GM19452 (cell line): ENCODE data around the gene LPIN1.
A peak's percentile ranks its signal among the peaks of the same experiment; 100 is the strongest.
"Not testable (repeated sequence)": the region's sequence is repeated elsewhere in the genome, so short reads cannot be mapped to it uniquely, and the experiment has no call there.

Experiments used
- ATAC-seq: cut with Tn5 transposase; IDR thresholded peaks from one replicate; pipeline ENCODE4 v1.9.1; 2021; ENCODE audit not compliant: unreplicated experiment

LPIN1 gene

GRCh38 chr2:11829324-11829946, 83.0 kb downstream of the LPIN1 start:
- peak; percentile 28 for ATAC-seq

GRCh38 chr2:11829947-11830707, 83.7 kb downstream of the LPIN1 start:
- peak; percentile 85 for ATAC-seq

DNA sequence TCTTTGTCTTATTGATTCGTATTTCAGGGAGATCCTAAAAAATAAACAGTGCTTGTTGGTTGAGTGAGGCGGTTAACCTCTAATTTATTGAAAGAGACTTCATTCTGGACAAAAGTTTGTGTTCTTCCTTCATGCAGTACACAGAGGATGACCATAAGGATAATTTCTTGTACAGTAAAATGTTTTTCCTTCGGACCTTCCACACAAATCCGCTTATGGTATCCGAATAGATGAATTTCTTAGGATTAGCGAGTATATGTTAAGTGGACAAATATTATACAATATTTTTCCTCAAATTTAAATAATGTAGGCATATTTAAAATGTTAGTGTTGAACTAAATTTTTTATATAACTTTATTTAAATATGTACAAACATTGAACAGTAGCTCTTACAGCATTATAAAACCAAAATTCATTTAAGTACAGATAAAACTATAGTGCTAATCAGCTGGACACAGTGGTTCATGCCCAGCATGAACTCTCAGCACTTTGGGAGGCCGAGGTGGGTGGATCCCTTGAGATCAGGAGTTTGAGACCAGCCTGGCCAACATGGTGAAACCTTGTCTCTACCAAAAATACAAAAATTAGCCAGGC, 84.4 kb downstream of the LPIN1 start:
- ATAC-seq, result no peak

DNA sequence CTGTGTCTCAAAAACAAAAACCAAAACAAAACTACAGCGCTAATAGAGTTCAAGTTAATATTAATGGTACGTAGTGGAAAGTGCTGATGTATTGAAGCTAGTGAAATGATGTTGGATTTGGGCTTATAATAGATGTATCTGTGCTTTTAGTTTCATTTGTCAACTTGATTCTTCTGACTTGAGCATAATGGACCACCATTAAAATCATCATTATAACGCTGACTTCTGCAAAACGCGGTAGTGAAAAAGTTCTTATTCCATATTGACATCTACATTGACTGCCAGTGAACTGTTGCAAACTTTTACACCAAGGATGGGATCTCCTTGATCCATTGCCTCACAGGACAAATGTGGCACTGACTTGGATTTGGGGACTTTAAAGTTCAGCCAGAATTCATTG, 85.0 kb downstream of the LPIN1 start:
- ATAC-seq, result no peak

DNA sequence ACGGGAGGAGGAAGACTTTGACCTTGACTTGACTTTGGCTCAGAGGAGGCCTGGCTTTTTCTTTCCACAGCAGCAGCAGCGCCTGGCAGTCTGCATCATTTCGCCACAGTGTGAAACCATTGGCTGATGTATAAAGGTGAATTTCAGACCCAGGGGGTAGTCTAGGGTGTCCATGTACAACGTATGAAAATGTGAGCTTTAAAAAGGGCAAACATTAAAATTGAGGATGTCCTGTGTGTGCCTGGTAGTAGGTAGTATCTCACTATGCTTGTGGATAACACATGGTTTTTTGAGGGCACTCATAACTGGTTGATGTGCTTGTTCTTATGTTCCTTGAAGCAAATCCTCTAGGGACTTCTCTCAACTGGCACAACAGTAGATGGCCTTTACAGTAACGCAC, 86.1 kb downstream of the LPIN1 start:
- ATAC-seq, result no peak

DNA sequence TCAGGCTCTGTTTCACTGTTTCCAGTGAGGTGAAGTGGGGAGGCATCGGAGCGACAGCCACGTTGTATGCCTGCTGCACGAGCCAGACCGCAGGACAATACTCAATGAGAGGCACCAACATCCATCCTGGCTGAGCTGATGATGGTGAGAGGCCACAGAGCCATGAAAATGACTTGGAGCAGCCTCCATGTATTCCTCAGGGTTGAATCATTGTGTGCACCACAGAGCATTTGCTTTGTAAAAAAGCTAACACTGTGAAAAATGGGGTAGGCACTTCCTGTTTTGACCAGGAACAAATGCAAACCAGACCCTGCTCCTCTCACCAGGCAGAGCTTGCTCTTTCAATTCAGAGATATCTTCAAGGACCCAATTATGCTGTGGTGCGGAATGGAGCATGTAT, 87.2 kb downstream of the LPIN1 start:
- no peak for ATAC-seq

DNA sequence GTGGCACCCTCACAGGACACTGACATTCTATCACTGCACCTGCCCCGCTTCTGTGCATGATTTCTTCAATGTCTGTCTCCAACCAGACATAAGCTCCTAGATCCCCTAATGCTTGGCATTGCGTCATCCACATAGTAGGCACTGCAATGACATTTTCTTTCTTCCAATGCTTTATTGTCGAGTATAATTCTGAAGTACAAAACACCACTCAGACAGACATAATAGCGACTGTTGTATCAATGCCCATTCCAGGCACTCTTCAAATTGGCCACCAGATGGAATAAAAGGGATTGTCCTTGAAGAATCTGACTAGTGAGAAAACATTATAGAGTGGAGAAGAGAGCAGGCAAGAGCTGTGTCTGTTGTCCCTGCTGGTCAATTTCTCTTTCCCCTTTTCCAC, 89.0 kb downstream of the LPIN1 start:
- ATAC-seq, result no peak

DNA sequence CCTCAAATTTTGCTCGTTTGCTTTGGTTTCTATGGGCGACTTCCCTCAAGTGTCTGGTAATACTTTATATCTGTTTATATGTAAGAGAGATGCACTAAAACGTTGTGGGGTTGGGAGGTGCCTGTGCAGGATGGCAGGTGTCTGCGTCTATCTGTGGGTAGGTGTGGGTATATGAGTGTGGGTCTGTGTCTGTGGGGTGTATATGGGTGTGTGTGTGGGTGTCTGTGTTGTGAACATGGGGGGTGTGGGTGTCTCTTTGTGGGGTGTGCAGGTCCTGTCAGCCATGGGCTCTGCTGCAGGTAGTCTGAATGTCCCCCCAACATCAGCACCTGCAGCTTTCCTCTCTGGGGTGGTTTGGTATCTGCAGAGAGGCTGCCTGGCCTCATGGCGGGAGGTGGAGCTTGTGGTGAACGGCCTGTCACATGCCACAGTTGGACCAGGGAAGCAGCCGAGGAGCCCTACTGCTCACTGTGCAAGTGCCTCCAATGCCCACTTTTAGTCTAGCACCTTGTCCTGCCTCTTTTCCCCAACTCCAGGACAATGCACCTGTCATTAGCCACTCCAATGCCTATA, 90.3 kb downstream of the LPIN1 start:
- no peak for ATAC-seq

DNA sequence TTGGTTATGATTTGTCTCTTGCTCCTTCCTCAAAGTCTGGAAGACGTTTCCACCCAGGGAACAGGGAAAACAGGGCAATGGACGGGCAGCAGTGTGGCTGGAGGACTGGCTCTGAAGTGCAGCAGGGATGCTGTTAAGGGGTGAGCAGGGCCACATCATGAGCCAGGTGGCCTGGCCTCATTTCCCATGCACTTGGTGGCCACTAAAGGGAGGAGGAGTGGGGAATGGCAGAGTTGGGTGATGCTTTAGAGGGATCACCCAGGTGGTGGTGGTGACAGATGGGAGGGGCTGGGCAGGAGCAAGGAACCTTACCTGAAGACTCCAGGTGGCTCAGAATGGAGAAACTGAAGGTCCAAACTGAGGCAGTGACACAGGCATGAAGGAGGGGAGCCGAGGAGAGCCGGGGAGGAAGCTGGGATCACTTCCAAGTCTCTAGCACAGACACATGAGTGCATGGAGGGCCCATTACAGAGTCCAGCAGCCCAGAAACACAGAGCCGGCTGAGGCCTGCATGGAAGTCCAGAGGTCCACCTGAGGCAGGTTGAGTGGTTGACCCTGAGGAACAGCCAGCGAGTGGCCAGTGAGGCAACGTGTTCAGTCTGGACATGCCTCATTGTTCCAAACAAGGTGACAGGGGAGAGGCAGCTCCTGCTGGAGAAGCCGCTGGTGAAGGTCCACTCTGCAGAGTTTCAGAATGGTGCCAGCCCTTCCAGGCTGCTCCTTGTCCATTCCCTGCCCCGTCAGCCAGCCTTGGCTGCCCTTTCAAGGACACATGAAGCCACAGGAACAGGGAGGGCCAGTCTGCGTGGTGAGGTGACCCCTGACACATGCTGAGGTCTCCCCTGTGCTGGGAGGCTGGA, 91.7 kb downstream of the LPIN1 start:
- no peak for ATAC-seq

DNA sequence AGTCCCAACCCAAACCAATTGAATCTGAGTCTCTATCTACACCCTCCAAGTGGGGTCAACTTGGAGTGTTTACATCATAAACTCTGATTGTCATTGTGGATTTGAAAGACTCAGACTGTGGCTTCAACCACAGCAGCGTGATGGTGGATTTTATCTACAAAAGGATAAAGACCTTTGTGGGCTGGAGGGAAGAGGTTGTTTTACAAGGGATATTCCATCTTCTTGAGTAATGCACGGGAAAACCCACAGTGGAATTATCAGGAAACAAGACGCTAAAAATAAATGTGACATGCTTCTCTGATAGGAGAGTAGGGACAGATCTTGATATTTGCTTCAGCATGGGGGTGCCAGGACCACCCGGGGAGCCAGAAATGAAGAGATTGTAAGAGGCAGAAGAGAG, 93.5 kb downstream of the LPIN1 start:
- ATAC-seq, result no peak

- ATAC-seq, result no peak
Measured at GRCh38 chr2:11842336-11842735, 95.9 kb downstream of the LPIN1 start.

- ATAC-seq, result not testable (repeated sequence)
Measured at GRCh38 chr2:11844798-11845197, 98.4 kb downstream of the LPIN1 start.

GRCh38 chr2:11847935-11848334, 101.5 kb downstream of the LPIN1 start:
- not testable (repeated sequence) for ATAC-seq

GRCh38 chr2:11850082-11850481, 103.7 kb downstream of the LPIN1 start:
- no peak for ATAC-seq

DNA sequence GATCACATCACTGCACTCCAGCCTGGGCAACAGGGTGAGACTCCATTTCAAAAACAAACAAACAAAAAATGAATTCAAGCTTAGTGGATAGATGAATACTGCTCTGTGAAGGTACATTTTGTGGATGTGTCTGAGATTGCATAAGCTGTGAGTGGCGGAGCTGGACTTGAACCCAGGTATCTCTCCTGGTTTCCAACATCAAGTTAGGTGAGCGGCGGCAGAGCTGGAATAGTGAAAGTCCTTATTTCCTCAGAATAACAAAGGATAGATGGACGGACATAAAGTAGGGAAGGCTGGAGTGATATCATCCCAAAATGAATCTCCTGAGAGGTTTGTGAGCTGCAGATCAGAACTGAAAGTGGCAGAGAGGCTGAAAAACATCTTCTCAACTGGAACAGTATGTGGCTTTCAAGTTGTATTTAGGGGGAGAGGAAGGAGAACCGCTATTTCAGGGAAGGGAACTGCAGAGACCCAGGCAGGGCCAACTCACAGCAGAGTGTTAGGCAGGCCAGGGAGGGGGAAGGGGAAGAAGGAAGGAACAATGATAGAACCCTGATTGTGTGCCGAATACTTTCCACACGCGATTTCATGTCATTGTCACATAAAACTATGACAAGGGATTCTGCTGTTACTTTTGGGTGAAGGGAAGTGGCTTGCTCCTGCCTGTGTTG, 106.2 kb downstream of the LPIN1 start:
- ATAC-seq, result no peak

- no peak for ATAC-seq
Measured at GRCh38 chr2:11853197-11853588, 106.8 kb downstream of the LPIN1 start.

- ATAC-seq, result no peak
Measured at GRCh38 chr2:11855064-11855760, 108.8 kb downstream of the LPIN1 start.

- no peak for ATAC-seq
Measured at GRCh38 chr2:11856095-11856494, 109.7 kb downstream of the LPIN1 start.

DNA sequence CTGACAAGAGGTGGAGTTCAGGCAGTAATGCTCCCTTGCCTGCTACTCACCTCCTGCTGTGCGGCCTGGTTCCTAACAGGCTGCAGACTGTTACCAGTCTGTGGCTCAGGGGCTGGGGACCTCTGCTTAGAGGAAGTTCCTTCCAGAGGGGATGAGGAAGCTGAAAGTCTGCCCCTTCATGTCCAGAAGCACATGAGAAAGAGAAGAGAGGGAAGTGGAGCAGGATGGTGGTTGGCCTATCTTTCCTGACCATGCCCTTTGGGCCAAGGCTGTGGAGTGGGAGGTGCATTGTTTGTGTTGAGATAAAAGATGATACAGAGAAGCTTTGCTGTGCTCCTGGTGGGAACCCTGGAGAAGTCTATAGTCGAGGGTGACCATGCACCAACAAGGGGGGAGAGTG, 112.5 kb downstream of the LPIN1 start:
- no peak for ATAC-seq

GRCh38 chr2:11859975-11860374, 113.5 kb downstream of the LPIN1 start:
- ATAC-seq, result not testable (repeated sequence)
